ENCODE results near the gene TRERF1.
"Not testable (repeated sequence)": the region's sequence is repeated elsewhere in the genome, so short reads cannot be mapped to it uniquely, and the experiment has no call there.

Gene TRERF1

GRCh38 chr6:42236682-42237473, 214.8 kb downstream of the TRERF1 start:
- no peak for DNase-seq

DNA sequence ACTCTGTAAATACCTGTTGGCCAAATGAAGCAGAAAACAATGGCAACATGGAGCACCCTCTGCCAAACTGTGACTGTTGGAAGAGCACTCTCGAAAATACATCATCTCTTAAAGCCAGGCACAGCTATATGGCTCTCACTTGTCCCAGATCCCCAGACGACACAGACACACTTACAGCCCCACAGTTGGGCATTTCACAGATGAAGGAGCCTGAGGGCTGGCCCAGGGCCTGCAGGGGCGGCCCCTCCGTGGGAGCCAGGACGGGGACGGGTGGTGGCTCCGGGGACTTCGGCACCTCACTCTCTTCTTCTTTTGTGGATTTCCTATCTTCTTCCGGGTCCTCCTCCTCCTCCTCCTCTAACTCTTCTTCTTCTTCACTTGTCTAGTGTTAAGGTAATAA, 215.7 kb downstream of the TRERF1 start:
- DNase-seq = no peak

DNA sequence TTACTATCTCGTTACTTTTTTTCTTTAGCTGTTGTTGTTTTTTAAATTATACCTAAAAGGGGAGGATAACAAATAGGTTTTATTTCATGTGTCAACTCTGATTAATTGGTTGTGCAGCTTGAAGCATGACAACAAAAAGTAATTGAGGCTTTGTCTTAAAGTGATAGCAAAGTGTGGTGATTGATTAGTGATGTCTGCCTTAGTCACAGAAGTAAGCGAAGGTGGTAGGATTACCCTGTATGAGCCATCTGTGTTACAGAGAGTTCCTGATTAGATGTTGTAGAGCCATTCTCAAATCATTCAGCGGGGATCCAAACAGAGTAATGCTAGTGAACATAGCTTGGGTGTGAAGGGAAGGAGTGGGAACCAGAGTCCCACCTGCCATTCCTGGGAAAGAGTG, 219.7 kb downstream of the TRERF1 start:
- DNase-seq = no peak

DNA sequence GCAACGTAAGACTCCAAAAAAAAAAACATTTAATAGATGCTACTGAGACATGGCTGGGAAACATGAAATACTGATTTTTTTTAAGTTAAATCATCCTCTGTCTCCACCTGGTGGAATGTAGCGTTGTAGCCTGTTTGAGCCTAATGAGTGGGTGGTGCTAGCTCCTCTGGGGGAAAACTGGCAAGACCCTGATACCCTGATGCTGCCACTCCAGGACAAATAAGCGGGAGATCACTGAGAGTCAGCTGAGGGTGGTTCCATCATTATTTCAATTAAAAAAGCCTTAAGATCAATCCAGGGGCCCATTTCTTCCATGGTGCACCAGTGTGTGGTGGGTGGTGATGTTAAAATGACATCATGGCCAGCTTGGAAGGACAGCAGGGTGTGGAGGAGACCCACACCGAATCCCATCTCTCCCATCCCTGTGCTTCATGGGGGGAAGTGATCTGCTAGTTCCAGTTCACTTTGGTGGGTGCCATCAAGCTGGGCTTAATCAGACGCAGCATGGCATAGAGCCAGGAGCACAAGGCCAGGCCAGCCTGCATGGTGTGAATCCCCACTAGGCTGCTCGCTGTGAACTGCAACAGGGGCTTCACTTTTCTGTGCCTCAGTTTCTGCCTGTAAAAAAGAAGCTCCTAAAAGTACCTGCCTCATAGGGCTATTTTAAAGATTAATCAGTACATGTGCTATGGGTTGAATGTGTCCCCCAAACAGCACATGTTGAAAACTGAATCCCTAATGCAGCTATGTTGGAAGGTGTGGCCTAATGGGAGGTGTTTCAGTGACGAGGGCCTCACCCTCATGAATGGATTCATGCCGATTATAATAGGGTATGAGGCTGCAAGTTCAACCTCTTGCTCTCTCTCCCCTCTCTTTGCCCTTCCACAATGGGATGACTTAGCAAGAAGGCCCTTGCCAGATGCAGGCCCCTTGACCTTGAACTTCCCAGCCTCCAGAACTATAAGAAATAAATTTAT, 221.1 kb downstream of the TRERF1 start:
- no peak for DNase-seq

GRCh38 chr6:42229506-42230119, 222.1 kb downstream of the TRERF1 start:
- DNase-seq = no peak

DNA sequence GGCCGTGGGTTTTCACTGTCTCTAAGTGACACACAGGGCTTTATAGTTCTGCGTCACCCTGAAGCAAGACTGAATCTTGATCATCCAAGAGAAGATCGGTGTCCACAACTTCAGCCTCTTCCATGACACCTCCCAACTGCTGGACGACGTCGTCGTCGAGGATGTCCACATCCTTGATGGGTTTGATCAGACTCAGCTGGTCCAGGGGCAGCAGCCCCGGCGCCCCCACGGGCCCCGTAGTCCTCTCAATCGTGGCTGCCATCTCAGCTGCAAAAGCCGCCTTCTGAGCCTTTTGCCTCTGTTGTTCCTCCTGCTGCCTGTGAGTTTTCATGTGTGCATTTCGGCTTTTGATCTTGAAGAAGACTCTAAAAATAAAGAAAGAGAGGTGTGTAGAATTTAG, 223.4 kb downstream of the TRERF1 start:
- no peak for DNase-seq

DNA sequence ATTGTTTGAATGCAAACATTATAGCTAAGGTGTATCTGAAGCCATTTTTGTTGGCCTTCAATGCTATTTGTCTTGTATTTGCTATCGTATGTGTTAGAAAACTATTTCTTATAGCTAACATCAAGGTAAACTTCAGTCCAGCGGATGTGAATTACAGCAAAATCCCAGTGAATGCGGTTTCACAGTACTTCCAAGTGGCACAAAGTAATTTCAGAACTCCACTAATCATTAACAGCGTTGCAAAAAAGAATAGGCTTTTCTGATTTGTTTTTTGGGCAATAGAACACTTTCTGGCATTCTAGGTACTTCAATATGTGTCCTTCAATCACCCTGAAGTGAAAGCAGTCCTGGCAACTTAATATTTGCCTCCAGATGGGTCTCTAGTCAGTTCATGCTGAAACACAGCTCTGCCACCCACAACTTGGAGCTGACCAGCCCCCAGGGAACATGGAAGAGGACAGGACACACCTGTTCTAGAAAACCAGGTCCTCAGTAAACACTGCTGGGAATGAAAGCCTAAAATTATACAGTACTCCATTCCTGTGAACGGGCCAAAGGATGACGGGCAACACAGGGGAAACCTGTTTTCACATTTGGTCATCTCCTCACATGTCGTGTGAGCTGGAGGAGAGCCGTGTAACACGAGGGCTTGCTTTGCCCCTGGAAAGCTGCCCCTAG, 224.4 kb downstream of the TRERF1 start:
- no peak for DNase-seq

DNA sequence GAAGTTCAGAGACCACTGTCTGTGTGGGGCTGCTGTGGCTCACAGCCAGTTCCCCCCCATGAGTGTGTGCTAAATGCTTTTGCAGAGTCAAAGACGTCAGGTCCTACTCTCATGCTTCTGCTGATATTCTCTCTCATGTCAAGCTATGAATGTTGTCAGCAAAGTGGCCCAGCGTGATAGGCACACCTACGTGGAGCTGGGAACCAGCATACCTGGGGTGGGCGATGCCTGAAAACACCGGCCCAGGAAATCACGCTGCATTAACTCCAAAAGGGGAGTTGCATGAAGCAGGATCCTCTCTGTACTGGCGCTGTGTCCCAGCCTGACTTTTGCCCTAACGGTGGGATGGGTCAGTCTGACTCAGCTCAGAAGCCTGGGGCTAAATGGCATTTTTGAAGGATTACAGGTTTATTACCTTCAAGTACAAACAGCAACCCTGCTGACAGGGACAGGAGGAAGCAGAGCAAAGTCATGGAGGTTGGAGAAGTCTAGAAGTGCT, 225.0 kb downstream of the TRERF1 start:
- no peak for DNase-seq

DNA sequence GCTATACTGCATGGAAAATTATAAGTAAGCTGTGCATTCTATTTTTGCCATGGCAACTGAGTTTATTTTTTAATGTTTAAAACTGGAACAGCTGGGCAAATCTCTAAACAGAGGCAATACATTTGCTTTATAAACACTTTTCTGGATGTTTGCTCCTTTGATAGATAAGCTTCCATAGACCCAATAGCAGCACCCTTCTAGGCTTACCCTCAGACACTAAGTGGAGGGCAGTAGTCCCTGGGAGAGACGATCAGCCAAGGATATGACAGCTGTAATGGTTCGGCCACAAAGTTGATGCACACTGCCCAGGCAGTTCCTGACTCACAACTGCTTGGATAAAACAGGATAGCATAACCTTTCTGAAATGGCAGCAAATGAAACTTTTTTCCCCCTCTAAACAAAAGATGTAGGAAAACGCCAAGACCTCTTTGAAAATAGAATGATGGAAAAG, 225.5 kb downstream of the TRERF1 start:
- DNase-seq = no peak

GRCh38 chr6:42225419-42225818, 226.3 kb downstream of the TRERF1 start:
- DNase-seq = no peak

GRCh38 chr6:42225029-42225339, 226.7 kb downstream of the TRERF1 start:
- DNase-seq = no peak

- no peak for DNase-seq
Measured at GRCh38 chr6:42224222-42225028, 227.3 kb downstream of the TRERF1 start.

- DNase-seq = no peak
Measured at GRCh38 chr6:42222448-42222847, 229.3 kb downstream of the TRERF1 start.

DNA sequence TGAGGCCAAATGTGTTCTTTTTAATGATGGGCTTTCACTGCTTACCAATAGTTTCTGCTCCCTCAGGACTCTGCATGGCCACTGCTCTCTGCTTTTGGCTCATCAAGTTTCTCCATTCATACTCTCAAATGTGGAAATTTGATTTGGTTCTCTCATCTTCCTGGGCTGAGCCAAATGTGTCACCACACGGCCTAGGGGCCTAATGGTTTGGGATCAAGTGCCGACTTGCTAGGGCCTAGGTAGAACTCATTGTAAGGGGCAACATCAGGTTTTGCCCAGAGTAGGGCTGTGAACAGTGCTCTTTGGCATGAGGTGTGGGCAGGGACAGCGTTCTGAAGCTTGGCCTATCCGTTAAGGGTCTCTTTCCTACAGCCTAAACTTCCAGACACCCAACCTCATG, 230.2 kb downstream of the TRERF1 start:
- DNase-seq = no peak

- no peak for DNase-seq
Measured at GRCh38 chr6:42220807-42221206, 230.9 kb downstream of the TRERF1 start.

DNA sequence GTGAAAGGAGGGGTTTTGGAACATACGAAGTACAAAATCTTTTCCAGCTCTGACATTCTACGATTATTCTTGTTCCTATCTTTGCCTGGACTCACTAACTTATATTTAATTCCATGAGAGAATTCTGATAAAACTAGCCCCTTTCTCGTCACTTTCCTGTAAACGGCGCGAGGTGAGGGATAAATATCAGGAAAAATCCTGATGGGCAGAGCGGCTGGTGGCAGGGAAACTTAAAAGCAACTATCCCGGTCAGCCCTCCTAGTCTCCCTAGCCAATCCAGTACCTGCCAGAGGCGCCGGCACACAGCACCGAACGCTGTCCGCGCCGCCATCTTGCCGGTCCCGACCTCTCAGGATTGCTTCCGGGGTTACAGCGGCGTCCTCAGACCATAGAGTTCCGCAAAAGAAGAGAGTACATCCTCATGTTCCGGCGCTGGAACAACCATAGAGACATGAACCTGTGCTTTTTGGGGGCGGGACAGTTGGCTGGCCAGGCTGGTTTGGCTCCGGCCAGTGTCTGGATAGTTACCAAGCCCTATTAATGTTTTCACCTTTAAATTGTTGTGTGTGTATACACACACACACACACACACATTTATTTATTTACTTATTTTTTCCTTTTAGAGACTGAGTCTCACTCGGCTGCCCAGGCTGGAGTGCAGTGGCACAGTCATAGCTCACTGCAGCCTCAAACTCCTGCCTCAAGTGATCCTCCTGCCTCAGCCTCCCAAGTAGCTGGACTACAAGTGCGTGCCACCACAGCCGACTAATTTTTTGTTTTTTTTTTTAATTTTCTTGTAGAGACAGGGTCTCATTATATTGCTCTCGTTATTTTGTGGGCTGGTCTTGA, 234.0 kb downstream of the TRERF1 start, which contains the start of gene MRPS10:
Gene MRPS10 (minus strand): TSS at position 343 of the 849 bp plus-strand sequence. CDS start 12 bp downstream, at position 331.
- peak; percentile 86 to 87 for DNase-seq

DNA sequence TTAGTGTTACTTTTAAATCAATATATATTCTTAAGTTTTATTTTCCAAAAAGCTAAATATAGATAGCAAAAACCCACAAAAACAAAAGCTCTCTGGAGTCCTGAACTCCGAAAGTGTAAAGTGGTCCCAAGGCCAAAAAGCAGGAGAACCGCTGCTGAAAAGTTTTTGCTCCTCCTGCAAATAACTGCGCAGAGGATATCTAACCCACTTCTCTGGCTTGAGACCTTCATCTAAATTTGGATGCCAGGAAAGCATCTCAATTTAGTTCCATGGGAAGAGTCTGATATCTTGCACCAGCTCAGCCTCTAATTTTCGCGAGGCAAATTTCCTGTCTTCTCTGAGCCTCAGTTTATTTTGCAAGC, 234.6 kb downstream of the TRERF1 start:
- no peak for DNase-seq

DNA sequence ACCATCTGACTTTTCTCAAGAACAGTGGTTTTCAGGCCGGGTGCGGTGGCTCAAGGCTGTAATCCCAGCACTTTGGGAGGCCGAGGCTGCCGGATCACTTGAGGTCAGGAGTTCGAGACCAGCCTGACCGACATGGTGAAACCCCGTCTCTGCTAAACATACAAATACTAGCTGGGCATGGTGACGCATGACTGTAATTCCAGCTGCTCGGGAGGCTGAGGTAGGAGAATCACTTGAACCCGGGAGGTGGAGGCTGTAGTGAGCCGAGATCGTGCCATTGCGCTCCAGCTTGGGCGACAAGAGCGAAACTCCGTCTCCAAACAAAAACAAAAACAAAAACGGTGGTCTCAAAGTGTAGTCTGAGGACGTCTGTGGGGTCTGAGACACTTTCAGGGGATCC, 235.2 kb downstream of the TRERF1 start:
- DNase-seq = not testable (repeated sequence)

DNA sequence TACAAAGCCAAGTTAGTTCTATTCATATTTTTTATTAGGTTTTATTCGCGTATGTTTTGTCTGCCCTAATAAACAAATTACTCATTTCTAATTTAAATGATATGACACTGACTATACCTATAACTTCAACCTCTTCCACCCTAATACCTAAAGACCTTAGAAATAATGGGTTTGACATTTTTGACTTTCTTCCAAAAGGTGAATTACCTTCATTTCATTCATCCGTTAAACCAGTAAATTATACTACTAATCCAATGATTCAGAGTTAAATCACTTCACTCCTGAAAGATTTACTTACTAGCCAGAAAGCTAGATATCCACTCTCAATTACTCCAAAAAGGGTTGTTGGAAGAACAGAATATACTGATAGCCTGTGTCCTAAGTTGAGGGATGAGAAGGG, 239.3 kb downstream of the TRERF1 start:
- no peak for DNase-seq

- no peak for DNase-seq
Measured at GRCh38 chr6:42211726-42212125, 240.0 kb downstream of the TRERF1 start.

DNA sequence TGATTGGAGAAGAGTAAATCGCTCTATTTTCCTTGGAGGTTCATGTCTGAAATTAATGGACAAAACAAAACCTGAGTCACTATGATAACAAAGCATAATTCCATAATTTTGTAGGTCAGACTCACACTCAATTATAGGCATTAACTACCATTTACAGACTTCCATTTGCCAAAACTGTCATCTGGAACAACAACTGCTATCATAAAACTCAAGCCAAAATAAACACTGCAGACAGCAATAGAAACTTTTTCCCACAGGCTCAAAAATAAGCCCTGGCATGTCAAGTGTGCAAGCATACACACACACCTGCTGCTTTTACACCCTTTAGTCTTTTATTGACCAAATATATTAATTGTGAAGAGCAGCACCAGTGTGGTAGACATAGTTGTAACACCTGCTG, 241.2 kb downstream of the TRERF1 start:
- no peak for DNase-seq
